Esophagus squamous epithelium (tissue), 4 donors: Measurements from ENCODE around the gene MPP4.

ENCODE experiments used
- POLR2A ChIP-seq, 4 donors: fragments of 450-650 bp; IDR thresholded peaks; one replicate each; pipeline ENCODE4 v1.6.1; 2017; ENCODE audit warnings: antibody characterized with exemption in 4 of 4, mild to moderate bottlenecking in 4 of 4, moderate library complexity in 3 of 4
- TF ChIP-seq, protein P1 (sequence below), 6 experiments: fragments of 450-650 bp in 4 of 6; fragments of 200-600 bp in 2 of 6; sonication (generic) in 2 of 6; IDR thresholded peaks; one replicate each; pipeline ENCODE4 v1.5.1; 2016 to 2019; ENCODE audit warnings: antibody characterized with exemption in 6 of 6, mild to moderate bottlenecking in 4 of 6, moderate library complexity in 4 of 6

DNA sequence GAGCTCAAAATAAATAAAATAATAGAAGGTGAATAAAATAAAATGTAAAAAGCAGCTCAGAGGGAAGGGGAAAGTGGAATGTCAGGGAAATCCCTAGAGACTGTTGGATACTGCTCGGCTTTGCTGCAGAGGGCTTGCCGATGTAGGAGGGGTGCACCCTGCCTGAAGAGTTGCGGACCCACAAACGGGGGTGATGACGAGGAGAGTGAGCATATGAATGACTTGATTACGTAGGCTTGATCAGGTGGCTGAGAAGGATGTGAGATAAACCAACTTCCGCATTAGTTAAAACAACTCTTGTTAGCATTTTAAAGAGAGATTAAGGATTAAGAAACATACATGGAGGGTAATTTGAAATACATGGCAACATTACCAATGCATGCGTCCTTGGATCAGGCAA, 34.1 kb downstream of the MPP4 start:
- TF ChIP-seq, protein P1, sequence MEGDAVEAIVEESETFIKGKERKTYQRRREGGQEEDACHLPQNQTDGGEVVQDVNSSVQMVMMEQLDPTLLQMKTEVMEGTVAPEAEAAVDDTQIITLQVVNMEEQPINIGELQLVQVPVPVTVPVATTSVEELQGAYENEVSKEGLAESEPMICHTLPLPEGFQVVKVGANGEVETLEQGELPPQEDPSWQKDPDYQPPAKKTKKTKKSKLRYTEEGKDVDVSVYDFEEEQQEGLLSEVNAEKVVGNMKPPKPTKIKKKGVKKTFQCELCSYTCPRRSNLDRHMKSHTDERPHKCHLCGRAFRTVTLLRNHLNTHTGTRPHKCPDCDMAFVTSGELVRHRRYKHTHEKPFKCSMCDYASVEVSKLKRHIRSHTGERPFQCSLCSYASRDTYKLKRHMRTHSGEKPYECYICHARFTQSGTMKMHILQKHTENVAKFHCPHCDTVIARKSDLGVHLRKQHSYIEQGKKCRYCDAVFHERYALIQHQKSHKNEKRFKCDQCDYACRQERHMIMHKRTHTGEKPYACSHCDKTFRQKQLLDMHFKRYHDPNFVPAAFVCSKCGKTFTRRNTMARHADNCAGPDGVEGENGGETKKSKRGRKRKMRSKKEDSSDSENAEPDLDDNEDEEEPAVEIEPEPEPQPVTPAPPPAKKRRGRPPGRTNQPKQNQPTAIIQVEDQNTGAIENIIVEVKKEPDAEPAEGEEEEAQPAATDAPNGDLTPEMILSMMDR (IDR thresholded peaks at IDR 0.05): no peak
- TF ChIP-seq POLR2A (IDR thresholded peaks at IDR 0.05): no peak
